NOMO-1 treated with DMSO at 0.1 percent for 48 hours (cell line): ENCODE data around the gene SLC9B2.

Experiments used
- DNase-seq: peaks from one replicate; lab custom pipeline; 2025; ENCODE audit not compliant: unreplicated experiment; lab: John Stamatoyannopoulos, UW

SLC9B2 gene, protein sequence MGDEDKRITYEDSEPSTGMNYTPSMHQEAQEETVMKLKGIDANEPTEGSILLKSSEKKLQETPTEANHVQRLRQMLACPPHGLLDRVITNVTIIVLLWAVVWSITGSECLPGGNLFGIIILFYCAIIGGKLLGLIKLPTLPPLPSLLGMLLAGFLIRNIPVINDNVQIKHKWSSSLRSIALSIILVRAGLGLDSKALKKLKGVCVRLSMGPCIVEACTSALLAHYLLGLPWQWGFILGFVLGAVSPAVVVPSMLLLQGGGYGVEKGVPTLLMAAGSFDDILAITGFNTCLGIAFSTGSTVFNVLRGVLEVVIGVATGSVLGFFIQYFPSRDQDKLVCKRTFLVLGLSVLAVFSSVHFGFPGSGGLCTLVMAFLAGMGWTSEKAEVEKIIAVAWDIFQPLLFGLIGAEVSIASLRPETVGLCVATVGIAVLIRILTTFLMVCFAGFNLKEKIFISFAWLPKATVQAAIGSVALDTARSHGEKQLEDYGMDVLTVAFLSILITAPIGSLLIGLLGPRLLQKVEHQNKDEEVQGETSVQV

DNA sequence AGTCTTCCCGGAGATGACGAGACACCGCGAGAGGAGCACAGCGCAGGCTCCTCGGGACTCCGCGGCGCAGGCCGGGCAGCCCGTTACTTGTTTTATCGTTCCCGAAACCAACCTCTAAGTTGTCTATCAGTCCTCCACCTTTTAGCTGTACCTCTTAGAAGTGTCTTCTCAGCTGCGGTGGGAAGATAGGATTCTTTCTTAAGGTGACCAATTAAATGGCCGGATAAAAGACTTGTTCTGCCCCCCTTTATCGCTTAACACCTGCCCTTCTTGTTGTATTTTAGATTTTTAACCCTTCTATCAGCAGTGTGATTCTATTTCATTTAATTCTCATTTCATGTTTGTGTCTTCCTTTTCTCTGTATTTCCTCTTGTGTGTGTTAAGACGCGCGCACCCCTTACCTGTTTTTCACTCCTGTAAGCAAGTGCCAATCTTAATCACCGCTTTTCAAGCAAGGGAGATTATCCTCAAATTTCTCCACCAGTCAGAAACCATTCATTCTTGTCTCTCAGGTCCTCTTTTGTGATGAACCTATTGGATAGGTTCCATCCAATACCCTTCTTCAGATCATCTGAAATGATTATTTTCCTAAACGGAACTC is at the start of gene SLC9B2:
SLC9B2 (minus strand) TSS at position 15 of the 601 bp plus-strand sequence. CDS start 9,211 bp downstream, outside the sequence.
- peak; percentile 6 for DNase-seq

DNA sequence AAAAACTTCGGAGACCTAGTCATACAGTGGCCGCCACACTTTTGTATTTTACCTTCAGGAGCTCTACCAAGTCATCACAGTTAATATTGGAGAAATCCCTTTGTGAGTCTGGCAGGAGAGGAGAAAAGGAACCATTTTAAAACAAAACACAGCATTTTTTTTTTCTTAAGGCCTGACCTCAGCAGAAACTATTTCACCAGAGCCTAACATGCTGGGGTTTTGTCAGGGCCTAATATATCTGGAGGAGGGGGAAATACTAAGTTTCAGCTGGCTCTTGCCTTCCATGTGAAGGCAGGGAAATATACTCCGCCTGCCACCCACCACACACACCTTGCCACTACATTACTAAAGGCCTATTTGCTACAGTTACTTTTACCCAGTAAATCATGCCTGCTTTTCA is 49.6 kb upstream of the SLC9B2 start:
- no peak for DNase-seq

DNA sequence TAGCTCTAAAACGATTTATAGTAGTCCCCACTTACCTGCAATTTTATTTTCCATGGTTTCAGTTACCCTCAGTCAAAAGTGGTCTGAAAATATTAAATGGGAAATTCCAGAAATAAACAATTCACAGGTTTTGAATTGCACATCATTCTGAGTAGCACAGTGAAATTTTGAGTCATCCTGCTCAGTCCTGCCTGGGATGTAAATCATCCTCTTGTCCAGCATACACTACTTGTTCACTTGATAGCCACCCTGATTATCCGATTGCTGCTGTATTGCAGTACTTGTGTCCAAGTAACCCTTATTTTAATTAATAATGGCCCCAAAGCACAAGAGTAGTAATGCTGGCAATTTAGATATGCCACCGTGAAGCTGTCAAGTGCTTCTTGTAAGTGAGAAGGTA is 46.6 kb upstream of the SLC9B2 start:
- DNase-seq = no peak

DNA sequence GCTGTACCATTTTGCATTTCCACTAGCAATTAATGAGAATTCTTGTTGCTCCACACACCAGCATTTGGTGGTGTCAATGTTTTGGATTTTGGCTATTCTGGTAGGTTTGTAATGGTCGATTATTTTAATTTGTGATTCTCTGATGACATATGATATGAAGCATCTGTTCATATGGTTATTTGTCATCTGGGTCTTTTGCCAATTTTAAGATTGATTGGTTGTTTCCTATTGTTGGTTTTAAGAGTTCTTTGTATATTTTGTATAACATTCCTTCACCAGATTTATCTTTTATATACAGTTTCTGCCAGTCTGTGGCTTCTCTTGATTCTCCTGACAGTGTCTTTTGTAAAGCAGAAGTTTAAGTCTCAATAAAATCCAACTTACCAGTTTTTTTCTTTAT is 41.6 kb upstream of the SLC9B2 start:
- no peak for DNase-seq

DNA sequence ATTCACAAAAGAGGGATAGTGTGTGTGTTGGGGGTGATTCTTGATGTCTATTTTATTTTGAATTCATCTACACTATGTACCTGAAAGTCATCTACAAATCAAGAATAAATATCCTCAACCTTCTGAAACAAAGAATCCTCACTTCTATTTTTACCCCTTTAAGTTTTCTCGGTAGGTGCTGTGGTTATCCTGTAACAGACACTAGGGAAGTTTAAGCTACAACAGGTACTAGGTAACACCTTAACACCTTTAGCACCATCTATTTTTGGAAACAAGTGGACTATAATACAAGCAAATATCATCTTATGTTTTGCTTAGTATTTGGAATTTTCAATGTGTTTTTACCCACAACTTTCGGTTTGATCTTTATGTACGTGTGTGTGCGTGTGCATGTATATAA is 35.0 kb upstream of the SLC9B2 start:
- DNase-seq = no peak

DNA sequence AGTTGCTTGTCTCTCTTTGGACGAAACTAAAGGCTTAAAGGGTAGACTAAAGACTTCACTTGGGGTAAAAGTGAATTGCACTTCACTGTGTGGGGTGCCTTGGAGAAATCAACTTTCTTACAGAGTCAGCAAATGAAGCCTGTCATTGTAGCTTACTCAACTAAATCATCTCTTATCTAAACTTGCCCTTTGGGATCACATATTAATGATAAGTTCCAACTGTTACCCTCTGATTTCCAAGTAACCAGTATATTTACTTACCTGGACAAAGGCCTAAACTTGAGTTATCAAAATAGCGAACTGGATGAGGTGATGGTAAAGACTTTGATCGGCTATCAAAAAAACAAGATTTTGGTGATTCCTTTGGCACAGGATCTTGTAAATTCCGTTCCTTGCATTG is 32.0 kb upstream of the SLC9B2 start:
- no peak for DNase-seq

DNA sequence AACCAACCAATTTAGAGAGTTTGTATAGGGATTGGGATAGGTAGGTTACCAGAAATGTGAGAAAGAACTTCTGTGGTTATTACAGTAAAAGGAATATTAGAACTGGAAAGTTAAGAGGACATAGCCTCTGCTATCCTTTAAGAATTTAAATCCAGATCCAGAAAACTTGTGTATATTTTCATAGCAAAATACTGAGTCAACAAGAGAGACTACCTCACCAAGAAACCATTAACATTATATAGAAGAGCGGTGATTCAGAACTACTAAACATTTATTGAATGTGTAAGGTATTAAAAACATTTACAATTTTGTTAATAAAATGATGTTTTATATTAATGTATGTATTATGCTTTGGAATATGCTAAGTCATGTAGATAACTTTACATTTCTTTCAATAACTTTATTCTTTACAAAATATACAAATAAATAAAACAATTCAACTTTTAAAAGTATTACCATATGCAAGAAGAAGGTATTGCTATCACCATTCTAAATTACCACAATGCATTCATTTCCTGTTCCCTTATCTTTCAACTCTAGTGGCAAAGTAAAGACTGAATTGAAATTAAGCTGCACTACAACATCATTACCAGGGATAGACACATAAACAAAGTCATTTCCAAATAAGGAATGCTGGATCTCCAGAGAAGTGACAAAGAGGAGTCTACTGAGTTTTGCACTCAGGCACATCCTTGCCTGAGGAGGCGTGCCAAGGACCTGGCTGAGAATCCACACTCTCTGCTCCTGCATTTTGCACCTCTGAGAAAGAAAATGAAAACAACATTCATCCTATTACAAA is 29.2 kb upstream of the SLC9B2 start:
- DNase-seq = no peak

DNA sequence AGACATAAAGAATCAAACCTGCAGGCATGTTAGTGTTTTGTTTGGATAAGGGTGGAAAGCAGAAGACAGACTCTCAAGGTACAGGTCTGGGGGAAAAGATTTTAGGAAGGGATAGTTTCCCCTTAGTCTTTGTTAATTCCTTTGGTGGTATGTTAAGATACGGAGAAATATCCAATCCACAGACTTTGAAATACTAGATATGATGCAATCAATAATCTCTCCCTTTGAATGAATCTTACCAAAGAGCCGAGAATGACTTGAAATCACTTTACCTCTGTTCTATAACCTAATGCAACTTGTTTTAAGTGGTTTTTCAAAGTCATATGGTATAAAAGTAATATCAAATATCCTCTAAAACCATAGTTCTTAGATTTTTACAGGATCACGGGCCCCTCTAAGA is 28.3 kb upstream of the SLC9B2 start:
- no peak for DNase-seq

DNA sequence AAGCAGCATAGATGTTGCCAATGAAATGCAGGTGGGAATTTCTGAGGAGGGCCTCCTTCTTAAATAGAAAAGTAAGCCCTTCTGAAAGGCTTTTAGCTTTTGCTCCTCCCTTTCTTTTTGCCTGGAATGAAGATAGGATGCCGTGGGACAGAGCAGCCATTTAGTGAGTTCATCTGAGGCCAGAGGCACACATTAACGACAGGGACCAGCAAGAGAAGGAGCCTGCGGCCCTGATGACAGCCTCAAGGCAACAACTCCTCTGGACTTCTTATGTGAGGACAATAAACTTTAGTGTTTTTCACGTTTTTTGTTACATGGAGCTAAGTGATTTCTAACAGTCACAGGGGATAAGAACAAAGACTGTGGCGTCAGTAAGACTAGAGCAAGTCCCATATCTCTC is 24.1 kb upstream of the SLC9B2 start:
- no peak for DNase-seq

DNA sequence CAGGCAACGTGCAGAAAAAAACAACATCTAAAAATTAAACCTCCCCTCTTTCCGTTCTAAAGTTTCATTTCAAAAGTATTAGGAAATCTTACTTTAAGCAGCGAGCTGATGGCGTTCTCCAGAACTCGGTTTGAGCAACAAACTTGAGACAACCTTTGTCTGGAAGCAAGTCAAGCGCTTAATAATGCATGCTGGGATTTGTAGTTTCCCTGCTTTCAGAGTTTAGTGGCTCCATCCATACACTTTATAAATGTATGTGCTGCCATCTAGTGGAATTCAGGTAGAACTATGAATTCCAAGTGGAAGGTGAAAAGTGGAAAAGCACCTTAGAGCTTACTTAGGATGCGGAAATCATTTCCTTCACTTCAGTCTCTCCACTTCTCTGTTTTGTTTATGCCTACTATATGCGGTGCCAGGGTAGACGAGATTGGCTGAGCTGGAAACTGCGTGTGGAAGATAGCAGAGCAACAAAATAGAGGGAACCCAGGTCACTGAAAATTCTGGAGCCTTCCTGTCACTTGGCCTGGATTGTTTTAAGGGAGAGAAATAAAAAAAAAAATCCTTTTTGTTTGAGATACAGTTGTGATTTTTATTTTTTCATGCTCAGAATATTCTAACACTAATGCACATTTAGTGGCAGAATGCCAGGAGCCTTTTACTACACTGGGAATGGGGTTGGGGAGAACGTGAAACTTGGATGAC is 23.3 kb upstream of the SLC9B2 start, which contains the start of gene BDH2:
BDH2 (minus strand) TSS at position 144 of the 702 bp plus-strand sequence. CDS start 3,580 bp downstream, outside the sequence.
- peak; percentile 94 for DNase-seq

DNA sequence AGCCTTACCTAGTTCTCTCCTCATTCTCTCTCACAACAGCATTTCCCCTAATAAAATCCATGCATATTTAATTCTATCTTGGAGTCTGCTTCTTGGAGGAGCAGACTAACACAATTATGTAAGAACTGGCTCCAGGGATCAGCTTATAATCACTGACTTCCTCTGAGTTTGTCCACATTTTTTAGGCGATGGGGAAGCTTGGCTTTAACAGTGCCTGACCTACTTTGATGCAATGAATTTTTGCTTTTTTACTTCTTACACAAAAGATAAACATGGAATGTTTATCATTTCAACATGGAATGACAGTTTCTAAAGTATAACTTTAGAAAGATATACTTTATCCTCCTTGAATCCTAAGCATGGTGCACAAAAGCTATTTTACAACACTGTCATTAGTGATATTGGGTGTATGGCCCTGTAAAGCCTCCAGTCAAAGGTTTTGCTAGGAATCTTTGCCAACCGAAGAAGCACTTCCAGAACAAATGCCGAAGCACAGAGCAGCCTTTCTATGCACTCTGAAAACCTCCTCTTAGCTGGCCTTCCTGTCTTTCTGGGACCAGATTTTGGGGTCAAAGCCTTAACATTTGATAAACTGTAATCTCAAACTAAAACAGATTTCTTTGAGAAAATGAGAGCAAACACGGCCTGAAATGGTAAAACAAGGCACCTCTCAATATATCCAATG is 22.3 kb upstream of the SLC9B2 start:
- no peak for DNase-seq

DNA sequence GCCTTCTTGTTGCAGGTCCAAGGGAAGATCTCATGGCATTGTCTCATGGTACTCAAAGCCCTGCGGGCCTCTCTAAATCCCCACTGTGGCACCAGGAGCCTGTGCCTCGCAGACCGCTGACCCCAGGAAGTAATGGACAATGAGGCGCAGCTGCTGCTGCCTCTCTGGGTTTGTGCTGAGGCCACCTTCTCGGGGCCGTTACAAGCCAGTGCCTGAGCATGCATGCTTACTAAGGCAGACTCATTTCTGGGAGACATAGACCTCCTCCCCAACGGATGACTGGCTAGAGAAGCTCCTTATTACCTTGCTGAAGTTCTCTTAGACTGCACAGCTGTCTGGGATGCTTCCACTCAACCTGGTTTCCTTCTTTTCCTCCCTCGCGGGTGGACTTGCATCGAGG is 21.8 kb upstream of the SLC9B2 start:
- DNase-seq = no peak

DNA sequence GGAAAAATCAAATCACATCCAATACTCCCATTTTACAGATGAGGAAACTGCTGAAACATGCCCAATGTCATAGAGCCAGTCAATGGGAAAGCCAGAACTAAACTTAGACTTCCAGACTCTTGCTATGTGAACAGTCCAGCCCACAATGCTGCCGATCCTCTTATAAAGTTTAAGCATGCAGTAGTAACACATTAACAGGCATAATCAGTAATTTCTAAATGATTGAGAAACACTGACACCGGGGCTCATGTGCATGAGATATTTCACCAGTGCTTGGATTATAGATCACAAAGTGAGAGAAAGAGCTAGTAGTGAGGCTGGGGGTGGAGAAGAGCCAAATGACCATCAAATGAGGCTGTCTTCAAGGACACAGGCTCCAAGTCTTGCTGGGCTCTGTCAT is 20.6 kb upstream of the SLC9B2 start:
- no peak for DNase-seq

DNA sequence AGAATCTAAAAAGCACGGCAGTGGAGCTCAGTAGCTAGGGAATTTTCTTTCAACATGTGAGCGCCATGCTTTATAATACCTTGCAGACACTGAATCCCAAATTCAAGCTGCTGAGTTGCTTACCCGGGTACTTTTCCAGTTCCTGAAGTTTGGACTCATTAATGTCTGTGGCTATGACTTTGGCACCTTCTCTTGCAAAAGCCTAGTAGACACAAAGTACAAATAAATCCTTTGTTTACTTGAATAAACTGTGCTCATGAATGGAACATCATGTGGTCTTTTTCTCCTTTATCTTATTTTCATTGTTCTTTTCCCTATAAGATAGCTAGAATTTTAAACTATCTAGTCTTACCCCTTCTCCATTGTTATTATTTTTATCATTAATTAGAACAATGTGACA is 18.5 kb upstream of the SLC9B2 start:
- DNase-seq = no peak

DNA sequence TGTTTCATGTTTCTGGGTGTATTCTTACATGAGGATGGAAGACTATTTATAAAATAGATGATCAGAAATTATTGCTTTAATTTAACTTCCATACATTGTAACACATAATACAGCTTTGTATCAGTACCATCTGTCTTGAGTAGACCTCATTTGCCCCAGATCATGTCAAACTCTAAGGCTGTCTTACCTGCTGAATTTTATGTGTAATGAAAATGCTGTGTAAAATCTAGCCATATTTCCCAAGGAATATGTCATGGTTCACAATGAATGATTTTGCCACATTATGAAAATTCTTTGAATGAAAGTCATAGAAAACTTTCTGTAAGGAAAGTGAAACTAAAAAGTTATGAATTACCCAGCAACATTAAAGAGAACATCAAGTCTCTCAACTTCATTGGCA is 15.7 kb upstream of the SLC9B2 start:
- no peak for DNase-seq

DNA sequence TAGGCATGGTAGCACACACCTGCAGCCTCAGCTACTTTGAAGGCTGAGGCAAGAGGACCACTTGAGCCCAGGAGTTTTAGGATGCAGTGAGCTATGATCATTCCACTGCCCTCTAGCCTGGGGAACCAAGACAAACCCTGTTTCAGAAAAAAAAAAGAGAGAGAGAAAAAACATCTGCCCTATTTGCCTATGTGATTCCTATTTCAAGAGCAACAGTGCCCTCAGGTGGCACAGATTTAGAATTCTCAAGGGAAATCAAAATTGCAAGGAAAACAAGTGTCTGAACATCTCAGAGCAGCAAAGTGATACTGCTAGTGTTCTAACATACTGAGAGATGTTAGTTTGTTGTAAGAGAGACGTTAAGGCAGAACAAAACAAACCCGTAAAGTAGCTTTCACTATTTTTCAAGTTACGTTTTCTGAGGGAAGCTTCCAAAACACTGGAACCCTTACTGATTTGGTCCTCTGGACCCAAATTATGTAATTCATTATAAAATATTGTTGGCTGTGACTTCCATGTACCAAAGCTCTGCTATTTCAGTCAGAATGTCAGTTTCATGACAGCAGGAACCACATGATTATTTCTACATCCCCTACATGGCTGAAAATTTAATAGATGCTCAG is 15.2 kb upstream of the SLC9B2 start:
- peak; percentile 71 for DNase-seq

DNA sequence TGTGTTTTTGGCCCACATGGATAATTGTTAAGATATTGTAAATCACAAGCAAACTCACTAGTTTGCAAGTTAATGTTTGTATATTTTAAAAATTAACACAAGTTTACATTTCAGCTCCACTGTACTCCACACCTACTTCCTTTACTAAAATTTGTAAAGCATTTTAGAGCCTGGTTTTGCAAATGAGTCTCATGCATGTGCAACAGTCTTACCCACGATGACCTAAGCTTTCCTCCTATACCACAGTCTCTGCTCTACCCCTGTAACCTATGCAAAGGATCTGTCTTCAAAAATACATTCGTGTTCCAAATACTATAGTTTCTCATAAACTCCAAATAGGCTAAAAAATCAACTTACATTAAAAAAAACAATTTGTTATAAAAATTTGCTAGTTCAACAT is 12.9 kb upstream of the SLC9B2 start:
- DNase-seq = no peak

DNA sequence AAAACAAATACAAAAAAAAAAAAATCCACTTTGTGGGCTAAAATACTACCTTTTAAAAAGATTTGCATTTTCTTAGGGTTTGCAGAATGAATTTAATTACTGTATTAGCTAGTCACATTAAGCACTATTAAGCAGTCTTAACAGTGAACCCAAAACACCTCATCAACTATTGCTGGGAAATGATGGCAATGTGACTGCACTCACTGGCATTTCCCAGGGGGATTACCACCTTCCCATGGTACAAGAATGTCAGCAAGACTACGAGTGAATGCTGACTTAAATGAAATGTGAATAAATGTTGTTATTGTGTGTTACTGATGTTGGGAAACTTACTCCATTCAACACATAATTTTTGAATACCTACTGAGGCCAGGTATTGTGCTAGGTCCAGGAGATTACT is 10.0 kb upstream of the SLC9B2 start:
- no peak for DNase-seq

DNA sequence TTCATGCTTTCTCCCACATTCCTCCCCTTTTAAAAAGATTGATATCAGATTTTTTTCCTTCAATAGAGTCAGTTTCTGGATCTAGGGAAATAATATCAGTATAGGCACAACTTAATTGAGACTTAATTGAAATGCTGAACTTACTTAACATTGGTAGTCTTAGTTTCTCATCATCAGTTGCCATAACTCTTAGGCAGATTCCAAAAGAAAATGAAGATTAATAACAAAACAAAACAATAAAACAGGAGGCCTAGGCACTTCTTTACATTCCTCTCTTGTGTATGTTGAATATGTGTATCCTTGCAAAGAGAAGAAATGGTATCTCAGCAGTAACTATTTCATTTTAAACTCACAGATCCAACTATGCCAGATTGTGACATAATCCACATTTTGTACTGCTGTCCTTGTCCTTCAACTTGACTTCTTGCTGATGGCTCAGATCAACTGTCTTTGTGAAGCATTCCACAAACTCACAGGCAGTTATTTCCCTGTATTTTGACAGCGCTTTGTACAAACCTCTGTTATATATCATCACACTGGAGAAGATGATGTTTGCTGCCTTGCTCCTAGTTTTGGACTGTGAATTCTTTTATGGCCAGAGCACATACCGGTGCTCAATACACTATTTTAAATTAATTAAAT is 9.1 kb upstream of the SLC9B2 start:
- no peak for DNase-seq
